Esophagus squamous epithelium (tissue), 5 donors: Measurements from ENCODE around the gene MXD1. TPM values are rescaled to one million over a fixed set of nuclear protein-coding genes. Genes with fewer than 3 reads are reported as not detected.
A peak's percentile ranks its signal among the peaks of the same experiment; 100 is the strongest.

Experiments used
- DNase-seq: peaks from one replicate; lab custom pipeline; 2025; lab: John Stamatoyannopoulos, UW
- H3K27ac ChIP-seq, 4 donors: fragments of 200-600 bp; sonication (generic); one replicate each; pipeline ENCODE4 v1.5.1; 2016 to 2019; ENCODE audit warnings: mild to moderate bottlenecking in 1 of 4
- H3K27me3 ChIP-seq, 4 donors: fragments of 200-600 bp; sonication (generic); 1 replicate in 3 of 4; 2 replicates in 1 of 4; pipeline versions ENCODE4 v1.5.1 to v1.6.0; 2017 to 2021; ENCODE audit warnings: antibody characterized with exemption in 1 of 4
- H3K36me3 ChIP-seq, 3 donors: fragments of 200-600 bp; sonication (generic); one replicate each; pipeline ENCODE4 v1.5.1; 2016 to 2019
- H3K4me1 ChIP-seq, 3 donors: fragments of 200-600 bp; sonication (generic); one replicate each; pipeline ENCODE4 v1.5.1; 2017 to 2019
- H3K4me3 ChIP-seq, 4 donors: fragments of 200-600 bp; sonication (generic); 1 replicate in 3 of 4; 2 replicates in 1 of 4; pipeline ENCODE4 v1.5.1; 2016 to 2019; ENCODE audit warnings: mild to moderate bottlenecking in 2 of 4, moderate library complexity in 1 of 4
- H3K9me3 ChIP-seq, 3 donors: fragments of 200-600 bp; sonication (generic); one replicate each; pipeline ENCODE4 v1.5.1; 2016 to 2019
- POLR2A ChIP-seq, 4 donors: fragments of 450-650 bp; IDR thresholded peaks; one replicate each; pipeline ENCODE4 v1.6.1; 2017; ENCODE audit warnings: antibody characterized with exemption in 4 of 4, mild to moderate bottlenecking in 4 of 4, moderate library complexity in 3 of 4
- WGBS, 2 donors: methylation state at CpG; one replicate each; pipeline ENCODE4 v1.1.5; 2018; 5-methylcytosine and 5-hydroxymethylcytosine counted together
- intact Hi-C: fragments of 100-400 bp; cut with DNase I; formaldehyde crosslinking; loops from one replicate; pipeline ENCODE4 v1.15.0; 2022
- total RNA-seq, 4 donors: library from RNA; depleted of rRNA; stranded (reverse); fragments of >200 nt; gene quantifications; one replicate each; pipeline ENCODE4 v1.1.0, GENCODE V29; 2016
- TF ChIP-seq, protein P1 (sequence below), 6 experiments: fragments of 450-650 bp in 4 of 6; fragments of 200-600 bp in 2 of 6; sonication (generic) in 2 of 6; IDR thresholded peaks; one replicate each; pipeline ENCODE4 v1.5.1; 2016 to 2019; ENCODE audit warnings: antibody characterized with exemption in 6 of 6, mild to moderate bottlenecking in 4 of 6, moderate library complexity in 4 of 6
- donor health status: DM: yes; HTN: yes; CAD: no.

Gene MXD1
- total RNA-seq, 4 donors from 2014 or later = 38.5 to 121 (median 83.2) TPM

- Histone ChIP-seq H3K9me3 (no peaks in the 10 kb centered on the region), H3K36me3 (peaks cover 0 to 24% (median 0%) of the 10 kb centered on the region in 3 donors), H3K27me3 (peaks cover 0 to 7% (median 0%) of the 10 kb centered on the region in 4 donors), H3K27ac (peak overlapping the region; percentile 49 to 77 (median 62)), H3K4me3 (no peak overlapping the region), H3K4me1 (peaks cover 7 to 36% (median 17%) of the 10 kb centered on the region in 3 donors)
- no peak for TF ChIP-seq POLR2A (IDR thresholded peaks at IDR 0.05)
- TF ChIP-seq, protein P1, sequence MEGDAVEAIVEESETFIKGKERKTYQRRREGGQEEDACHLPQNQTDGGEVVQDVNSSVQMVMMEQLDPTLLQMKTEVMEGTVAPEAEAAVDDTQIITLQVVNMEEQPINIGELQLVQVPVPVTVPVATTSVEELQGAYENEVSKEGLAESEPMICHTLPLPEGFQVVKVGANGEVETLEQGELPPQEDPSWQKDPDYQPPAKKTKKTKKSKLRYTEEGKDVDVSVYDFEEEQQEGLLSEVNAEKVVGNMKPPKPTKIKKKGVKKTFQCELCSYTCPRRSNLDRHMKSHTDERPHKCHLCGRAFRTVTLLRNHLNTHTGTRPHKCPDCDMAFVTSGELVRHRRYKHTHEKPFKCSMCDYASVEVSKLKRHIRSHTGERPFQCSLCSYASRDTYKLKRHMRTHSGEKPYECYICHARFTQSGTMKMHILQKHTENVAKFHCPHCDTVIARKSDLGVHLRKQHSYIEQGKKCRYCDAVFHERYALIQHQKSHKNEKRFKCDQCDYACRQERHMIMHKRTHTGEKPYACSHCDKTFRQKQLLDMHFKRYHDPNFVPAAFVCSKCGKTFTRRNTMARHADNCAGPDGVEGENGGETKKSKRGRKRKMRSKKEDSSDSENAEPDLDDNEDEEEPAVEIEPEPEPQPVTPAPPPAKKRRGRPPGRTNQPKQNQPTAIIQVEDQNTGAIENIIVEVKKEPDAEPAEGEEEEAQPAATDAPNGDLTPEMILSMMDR (IDR thresholded peaks at IDR 0.05) = no peak
- WGBS, 2 donors = 40 to 45% methylated on average over 9 to 13 of the region's 13 CpGs
- intact Hi-C loops = no loop called here
- DNase-seq = no peak
Measured at GRCh38 chr2:69946351-69947324, 31.7 kb downstream of the MXD1 start.

DNA sequence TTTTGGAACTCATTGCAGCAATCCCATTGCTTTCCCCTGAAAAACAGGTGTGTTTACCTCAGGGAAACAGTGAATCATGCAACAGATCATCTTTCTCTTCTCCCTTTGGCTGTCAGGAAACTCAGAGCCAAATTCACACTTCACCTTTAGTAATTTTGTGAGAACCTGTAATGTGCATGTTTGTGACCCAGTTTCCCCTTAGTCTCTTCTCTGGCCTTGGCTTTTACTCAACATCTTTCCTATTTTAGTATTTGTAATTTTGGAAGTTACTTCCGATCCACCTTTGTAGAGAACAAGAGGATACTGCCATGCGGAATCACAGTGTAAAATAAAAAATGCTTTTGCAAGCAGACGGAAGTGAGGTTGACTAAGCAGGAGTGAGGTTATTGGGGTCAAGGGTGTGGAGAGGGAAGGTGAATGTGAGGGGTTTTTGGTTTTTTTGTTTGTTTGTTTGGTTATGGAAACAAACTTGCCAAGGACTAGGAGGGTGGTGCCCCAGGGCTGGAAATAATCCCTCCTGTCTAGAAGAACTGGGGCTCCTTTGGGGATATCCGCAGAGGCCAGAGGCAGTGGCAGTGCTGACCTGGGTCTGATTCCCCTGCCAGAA, 32.5 kb downstream of the MXD1 start:
- TF ChIP-seq, protein P1 (IDR thresholded peaks at IDR 0.05) = no peak
- TF ChIP-seq POLR2A (IDR thresholded peaks at IDR 0.05) = no peak
- Histone ChIP-seq H3K27me3 (peaks cover 0 to 7% (median 0%) of the 10 kb centered on the region in 4 donors), H3K4me1 (peaks cover 7 to 36% (median 17%) of the 10 kb centered on the region in 3 donors), H3K4me3 (no peak overlapping the region), H3K9me3 (no peaks in the 10 kb centered on the region), H3K36me3 (peaks cover 0 to 16% (median 0%) of the 10 kb centered on the region in 3 donors), H3K27ac (peak overlapping the region; percentile 49 to 77 (median 62))
- intact Hi-C loops = no loop called here
- DNase-seq = no peak
- 77 to 92% methylated on average over 4 of the region's 4 CpGs for WGBS, 2 donors

DNA sequence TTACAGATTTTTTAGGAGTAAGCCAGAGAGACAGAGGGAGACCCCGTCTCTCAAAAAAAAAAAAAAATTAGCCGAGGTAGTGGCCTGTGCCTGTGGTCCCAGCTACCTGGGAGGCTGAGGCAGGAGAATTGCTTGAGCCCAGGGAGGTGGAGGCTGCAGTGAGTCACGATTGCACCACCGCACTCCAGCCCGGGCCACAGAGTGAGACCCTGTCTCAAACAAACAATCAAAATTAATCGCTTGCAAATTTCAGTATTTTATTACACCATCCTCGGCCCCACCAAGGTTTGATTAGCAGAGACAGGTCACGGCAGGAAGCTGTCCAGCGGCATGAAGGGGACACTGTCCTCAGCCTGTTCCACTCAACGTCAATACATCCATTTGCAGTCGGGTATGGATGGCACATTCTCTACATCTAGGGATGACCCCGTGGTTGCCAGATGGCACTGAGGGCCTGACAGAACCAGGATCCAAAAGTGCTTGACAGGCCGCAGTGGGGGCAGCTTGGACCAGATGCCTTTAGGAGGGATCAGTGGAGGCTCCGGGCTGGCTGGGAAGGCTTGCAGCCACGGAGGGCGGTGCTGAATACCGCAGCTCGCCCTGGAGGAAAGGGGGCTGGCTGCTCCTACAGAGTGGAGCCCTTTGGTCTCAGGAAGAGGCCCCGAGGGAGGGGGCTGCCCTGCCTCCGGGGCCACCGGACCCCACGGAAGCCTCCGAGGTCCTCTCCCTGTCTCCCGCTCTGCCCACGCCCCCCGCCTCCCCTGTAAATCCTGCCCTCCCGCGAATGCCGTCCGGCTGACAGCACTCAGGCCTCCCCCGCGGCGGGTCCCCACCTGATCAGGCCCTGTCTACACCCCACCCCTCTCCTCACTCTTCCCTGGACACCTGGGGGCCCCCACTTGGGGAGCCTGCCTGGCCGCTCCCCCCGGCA, 33.4 kb downstream of the MXD1 start:
- Histone ChIP-seq H3K4me1 (peaks cover 7 to 29% (median 17%) of the 10 kb centered on the region in 3 donors), H3K4me3 (no peak overlapping the region), H3K27ac (no peak overlapping the region), H3K36me3 (peaks cover 0 to 8% (median 0%) of the 10 kb centered on the region in 3 donors), H3K9me3 (no peaks in the 10 kb centered on the region), H3K27me3 (peaks cover 0 to 7% (median 0%) of the 10 kb centered on the region in 4 donors)
- 73 to 89% methylated on average over 13 to 23 of the region's 35 CpGs for WGBS, 2 donors
- no peak for DNase-seq
- intact Hi-C loops = no loop called here
- TF ChIP-seq POLR2A (IDR thresholded peaks at IDR 0.05) = no peak
- TF ChIP-seq, protein P1 (IDR thresholded peaks at IDR 0.05) = no peak

- Histone ChIP-seq H3K27me3 (peaks cover 0 to 7% (median 0%) of the 10 kb centered on the region in 4 donors), H3K36me3 (no peaks in the 10 kb centered on the region), H3K4me3 (no peak overlapping the region), H3K9me3 (no peaks in the 10 kb centered on the region), H3K4me1 (peaks cover 7 to 29% (median 17%) of the 10 kb centered on the region in 3 donors), H3K27ac (no peak overlapping the region)
- intact Hi-C loops = no loop called here
- no peak for DNase-seq
- whole genome bisulfite sequencing, 2 donors = 73 to 82% methylated on average over 21 of the region's 21 CpGs
- no peak for TF ChIP-seq POLR2A (IDR thresholded peaks at IDR 0.05)
- TF ChIP-seq, protein P1 (IDR thresholded peaks at IDR 0.05) = no peak
Measured at GRCh38 chr2:69948963-69949645, 34.2 kb downstream of the MXD1 start.
